NCI-H2081 treated with DMSO at 0.1 percent for 48 hours (cell line): ENCODE results near the gene ATAD3C.
"Not testable (repeated sequence)": the region's sequence is repeated elsewhere in the genome, so short reads cannot be mapped to it uniquely, and the experiment has no call there.

Source experiments
- DNase-seq: peaks from one replicate; lab custom pipeline; 2025; lab: John Stamatoyannopoulos, UW

The ATAD3C gene, protein sequence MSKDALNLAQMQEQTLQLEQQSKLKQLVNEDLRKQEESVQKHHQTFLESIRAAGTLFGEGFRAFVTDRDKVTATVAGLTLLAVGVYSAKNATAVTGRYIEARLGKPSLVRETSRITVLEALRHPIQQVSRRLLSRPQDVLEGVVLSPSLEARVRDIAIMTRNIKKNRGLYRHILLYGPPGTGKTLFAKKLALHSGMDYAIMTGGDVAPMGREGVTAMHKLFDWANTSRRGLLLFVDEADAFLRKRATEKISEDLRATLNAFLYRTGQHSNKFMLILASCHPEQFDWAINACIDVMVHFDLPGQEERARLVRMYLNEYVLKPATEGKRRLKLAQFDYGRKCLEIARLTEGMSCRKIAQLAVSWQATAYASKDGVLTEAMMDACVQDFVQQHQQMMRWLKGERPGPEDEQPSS

GRCh38 chr1:1449099-1449739 lies at the start of gene ATAD3C:
Gene ATAD3C, plus strand, starts transcription at chr1:1449689. Its CDS starts 995 bp downstream, at chr1:1450684.
- DNase-seq = no peak

- no peak for DNase-seq
These were observed 49.5 kb upstream of the ATAD3C start for GRCh38 chr1:1399872-1400575.

DNA sequence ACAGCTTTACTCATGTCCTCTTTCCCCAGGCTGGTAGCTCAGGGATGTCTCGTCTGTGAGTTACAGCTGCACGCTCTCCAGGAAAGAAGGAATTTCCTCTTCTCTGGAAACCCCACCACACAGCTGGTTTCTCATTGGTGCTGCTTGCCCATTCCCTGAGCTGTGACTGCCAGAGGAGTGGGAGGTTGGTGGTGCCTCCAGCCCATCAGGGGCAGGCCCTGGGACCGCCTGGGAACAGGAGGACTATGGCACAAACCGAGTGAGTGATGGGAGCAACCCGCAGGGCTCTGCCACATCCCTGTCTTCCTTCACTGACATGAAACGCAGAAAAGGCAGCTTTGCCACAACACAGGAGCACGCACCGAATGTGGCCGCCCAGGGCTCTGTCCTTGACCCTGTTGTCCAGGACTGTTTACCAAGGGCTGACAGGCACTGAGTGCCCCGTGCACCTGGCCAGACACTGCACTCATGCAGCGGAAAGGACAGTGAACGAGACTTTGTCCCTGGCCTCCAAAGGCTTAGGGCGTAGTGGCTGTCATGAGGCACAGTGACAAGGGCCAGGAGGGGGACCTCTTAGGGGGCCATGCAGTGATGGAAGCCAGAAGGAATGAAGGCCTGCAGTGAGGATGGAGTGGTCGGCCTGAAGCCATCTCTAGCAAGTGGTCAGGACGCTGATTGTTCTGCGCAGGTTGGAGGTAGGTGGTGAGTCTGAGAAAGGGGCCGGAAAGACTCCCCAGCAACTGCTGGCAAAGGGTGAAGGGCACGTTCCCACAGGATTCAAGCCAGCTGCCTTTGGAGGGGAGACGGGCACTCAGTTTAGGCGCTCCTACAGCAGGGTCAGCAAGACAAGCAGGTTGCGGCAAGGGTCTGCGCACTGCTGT lies 48.7 kb upstream of the ATAD3C start:
- DNase-seq = no peak

DNA sequence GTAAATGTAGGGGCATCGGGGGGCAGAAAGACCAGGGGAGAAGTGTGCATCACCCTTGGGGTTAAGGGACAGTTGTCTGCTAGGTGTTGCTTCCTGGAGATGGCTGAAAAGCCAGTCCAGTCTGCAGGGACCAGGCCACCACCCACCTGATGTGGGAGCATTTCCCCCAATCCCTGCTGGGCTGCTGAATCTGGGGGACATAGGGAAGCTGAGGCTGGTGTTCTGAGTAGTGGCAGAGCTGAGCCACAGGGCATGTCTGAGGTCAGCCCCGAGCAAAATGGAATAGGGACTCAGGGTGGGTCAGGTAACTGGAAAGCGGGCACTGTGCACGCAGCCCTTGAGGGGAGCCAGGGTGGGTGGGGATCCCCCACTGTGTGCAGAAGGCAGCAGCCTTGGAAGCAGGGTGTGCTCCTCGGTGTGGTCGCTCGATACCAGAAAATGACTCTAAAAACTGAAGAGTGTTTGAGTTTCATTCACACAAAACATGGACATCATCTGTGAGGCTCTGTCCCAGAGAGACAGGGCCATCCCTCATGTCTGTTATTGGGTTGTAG lies 48.0 kb upstream of the ATAD3C start:
- no peak for DNase-seq

GRCh38 chr1:1402072-1402900 lies 47.2 kb upstream of the ATAD3C start:
- no peak for DNase-seq

DNA sequence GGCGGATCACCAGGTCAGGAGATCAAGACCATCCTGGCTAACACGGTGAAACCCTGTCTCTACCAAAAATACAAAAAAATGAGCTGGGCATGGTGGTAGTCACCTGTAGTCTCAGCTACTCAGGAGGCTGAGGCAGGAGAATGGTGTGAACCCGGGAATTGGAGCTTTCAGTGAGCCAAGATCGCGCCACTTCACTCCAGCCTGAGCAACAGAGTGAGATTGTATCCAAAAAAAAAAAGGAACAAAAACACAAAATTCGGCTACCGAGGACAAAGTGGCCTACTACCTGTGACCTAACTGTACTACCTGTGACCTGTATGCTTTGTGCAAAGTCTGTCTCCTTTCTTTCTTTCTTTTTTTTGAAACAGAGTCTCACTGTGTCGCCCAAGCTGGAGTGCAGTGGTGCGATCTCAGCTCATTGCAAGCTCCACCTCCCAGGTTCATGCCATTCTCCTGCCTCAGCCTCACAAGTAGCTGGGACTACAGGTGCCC lies 46.5 kb upstream of the ATAD3C start:
- not testable (repeated sequence) for DNase-seq

GRCh38 chr1:1403653-1404052 lies 45.8 kb upstream of the ATAD3C start:
- DNase-seq = no peak

DNA sequence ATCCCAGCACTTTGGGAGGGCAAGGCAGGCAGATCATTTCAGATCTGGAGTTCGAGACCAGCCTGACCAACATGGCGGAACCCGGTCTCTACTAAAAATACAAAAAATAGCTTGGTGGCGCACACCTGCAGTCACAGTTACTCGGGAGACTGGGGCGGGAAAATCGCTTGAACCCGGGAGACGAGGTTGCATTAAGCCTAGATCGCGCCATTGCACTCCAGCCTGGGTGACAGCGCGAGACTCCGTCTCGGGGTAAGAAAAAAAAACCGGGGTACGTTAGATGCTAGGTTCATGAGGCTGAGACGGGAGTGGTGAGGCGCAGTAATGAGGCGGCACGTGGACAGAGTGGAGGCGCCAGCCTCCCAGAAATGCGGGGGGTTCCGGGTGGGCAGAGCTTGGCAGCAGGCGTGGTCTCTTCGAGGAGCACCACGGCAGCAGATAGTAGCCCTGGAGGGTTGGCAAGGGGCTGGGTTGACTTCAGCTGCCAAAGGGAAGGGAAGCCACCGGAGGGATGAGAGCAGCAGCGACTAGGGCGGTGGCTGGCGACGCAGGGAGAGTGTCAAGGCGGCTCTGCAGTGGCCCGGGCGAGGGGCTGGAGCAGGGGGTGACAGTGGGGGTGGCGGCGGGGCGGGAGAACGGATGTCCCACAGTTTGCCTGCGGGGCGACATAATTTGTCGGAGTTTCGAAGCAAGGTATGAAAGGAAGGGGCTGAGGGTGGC lies 43.2 kb upstream of the ATAD3C start:
- DNase-seq = no peak

DNA sequence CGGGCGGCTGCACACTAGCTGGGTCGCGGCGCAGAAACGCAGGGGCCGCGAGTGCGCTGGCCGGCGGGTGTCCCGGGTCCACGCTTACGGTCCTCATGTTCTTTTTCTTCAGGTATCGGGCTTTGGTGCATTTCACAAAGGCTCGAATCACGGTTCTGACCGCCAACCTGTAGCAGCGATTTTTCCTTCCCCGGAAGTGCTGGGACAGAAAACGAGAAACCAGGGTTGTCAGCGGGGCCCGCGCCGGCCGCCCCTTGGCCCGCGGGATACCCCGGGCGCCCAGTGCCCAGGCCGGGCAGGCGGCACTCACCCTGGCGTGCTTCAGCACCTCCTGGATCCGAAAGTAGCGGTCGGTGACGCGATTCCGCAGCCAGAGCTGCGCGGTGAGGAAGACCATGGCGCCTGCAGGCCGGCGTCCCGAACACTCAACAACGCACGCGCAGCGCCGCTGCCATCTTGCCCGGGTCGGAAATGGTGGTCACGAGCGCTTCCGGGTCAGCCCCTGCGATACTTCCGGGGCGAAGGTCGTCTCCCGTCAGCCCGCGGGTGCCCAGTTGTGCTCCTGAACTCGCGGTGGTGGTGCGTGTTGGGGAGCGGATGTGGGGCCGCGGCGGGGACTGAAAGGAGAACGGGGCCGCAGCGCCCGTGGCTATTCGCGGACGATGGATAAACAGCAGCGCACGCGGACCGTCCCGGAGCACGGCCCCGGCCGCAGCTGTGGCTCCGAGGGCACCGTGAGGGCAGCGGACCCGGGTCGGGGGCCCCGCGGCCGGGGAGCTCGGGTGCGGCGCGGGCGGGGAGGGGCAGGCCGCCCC lies 42.5 kb upstream of the ATAD3C start, which contains the start of gene MRPL20:
TSS of gene MRPL20 (minus strand) at position 473 of the 815 bp plus-strand sequence. CDS start at position 397, 76 bp downstream.
- DNase-seq = peak; percentile 43

GRCh38 chr1:1407636-1408318 lies 41.7 kb upstream of the ATAD3C start:
- DNase-seq = no peak

DNA sequence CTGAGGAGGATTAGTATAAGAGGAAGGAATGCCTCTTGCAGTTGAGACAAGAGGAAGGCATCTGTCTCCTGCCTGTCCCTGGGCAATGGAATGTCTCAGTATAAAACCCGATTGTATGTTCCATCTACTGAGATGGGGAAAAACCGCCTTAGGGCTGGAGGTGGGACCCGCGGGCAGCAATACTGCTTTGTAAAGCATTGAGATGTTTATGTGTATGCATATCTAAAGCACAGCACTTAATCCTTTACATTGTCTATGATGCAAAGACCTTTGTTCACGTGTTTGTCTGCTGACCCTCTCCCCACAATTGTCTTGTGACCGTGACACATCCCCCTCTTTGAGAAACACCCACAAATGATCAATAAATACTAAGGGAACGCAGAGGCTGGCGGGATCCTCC lies 39.3 kb upstream of the ATAD3C start:
- DNase-seq = not testable (repeated sequence)

GRCh38 chr1:1411626-1412025 lies 37.9 kb upstream of the ATAD3C start:
- no peak for DNase-seq

DNA sequence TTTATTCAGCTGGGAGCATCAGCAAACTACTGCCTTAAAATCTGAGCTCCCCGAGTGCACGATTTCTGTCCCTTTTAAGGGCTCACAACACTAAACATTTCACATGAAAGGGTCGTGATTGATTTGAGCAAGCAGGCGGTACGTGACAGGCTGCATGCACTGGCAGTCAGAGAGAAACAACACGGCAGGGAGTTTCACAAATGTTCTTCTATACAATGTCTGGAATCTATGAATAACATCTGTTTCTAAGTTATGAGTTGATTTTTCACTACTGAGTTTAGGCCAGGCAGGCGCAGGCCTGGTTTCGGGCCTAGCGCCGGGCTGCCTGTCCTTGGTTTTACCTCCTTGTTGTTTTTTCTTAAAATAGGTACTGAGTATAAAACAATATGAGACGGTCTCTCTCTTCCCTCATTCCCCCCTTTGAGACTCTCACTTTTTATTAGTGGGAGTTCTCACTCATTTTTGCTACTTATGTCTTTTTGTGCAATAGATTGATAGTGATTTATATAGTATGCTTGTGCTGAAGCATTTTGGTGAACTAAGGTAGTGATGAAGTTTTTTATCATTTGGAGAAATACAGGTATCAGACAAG lies 37.1 kb upstream of the ATAD3C start:
- not testable (repeated sequence) for DNase-seq

DNA sequence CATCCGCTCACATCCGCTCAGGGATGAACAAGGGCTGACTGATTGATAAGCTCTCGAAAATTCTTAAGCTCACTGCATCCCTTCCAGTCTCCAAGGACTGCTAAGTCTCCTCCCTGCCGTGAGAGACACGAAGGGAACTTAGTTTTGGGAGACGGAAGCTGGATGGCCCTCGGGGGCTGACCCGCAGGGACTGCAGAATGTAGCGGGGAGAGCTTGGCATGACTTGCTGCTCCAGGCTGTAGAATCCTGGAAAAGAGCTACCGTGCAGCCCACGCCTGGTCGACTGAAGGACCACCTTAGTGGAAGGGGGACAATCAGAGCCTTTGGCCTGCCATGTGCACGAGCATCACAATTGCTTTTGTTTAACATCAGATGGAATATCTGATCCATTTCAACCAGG lies 33.7 kb upstream of the ATAD3C start:
- DNase-seq = no peak

DNA sequence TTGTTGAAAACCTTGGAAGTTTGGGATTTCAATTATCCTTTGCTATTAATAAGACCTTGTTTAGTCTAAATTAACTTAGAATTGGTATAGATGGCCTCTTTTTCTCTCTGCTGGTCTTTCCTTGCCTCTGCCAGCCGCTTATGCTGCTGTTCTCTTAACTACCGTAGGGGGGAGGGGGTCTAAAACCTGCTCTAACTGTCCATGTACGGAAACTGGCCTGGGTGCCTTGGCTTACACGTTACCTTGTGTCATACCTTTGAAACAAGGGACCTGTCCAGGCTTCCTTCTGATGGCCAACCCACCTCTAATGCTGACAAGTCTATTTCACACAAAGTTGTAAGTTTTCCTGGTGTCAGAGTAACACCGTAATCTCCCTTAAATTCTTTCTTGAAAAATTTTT lies 32.1 kb upstream of the ATAD3C start:
- not testable (repeated sequence) for DNase-seq

GRCh38 chr1:1417825-1418463 lies 31.5 kb upstream of the ATAD3C start:
- not testable (repeated sequence) for DNase-seq
